ENCODE data around the gene CYP4A22. TPM values are rescaled to one million over a fixed set of nuclear protein-coding genes. Genes with fewer than 3 reads are reported as not detected.

The CYP4A22 gene
- total RNA-seq, 2 donors from 2014 or later, result not detected

GRCh38 chr1:47175227-47175934 is 38.1 kb downstream of the CYP4A22 start:
- Histone ChIP-seq H3K27ac (no peak overlapping the region), H3K36me3 (no peaks in the 10 kb centered on the region), H3K4me1 (replicated peaks) (no peaks in the 10 kb centered on the region), H3K4me3 (no peak overlapping the region), H3K27me3 (replicated peaks; ENCODE audit: insufficient read depth) (no peaks in the 10 kb centered on the region), H3K9me3 (no peaks in the 10 kb centered on the region)
- 12% methylated on average over 11 of the region's 11 CpGs for WGBS
- intact Hi-C loops (cut with DNase I), result no loop called here
- TF ChIP-seq, protein P1, sequence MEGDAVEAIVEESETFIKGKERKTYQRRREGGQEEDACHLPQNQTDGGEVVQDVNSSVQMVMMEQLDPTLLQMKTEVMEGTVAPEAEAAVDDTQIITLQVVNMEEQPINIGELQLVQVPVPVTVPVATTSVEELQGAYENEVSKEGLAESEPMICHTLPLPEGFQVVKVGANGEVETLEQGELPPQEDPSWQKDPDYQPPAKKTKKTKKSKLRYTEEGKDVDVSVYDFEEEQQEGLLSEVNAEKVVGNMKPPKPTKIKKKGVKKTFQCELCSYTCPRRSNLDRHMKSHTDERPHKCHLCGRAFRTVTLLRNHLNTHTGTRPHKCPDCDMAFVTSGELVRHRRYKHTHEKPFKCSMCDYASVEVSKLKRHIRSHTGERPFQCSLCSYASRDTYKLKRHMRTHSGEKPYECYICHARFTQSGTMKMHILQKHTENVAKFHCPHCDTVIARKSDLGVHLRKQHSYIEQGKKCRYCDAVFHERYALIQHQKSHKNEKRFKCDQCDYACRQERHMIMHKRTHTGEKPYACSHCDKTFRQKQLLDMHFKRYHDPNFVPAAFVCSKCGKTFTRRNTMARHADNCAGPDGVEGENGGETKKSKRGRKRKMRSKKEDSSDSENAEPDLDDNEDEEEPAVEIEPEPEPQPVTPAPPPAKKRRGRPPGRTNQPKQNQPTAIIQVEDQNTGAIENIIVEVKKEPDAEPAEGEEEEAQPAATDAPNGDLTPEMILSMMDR (IDR thresholded peaks at IDR 0.05), result peak; percentile 84 to 94 (median 90)
- no peak for TF ChIP-seq POLR2A (IDR thresholded peaks at IDR 0.05)
- DNase-seq (ENCODE audit: low spot score), result peak; percentile 56

DNA sequence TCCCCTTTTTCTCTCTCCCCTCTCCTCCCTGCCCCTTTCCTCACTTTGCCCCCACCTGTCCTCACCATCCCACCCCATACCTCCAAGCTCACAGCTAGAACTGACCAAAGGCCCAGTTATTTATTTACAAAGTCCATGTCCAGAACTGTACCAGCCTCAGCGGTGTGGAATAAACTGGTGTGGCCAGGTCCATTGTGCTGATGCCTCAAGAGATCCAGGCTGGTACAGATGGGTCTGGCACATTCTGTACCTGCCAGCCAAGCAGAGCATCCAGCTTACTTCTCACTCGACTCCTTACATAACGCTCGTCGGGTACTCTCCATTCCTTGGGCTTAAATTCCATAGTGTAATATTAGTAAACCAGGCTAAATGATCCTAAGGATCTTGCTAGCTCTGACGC is 40.8 kb downstream of the CYP4A22 start:
- no peak for DNase-seq (ENCODE audit: low spot score)
- Histone ChIP-seq H3K4me3 (no peak overlapping the region), H3K4me1 (replicated peaks) (no peaks in the 10 kb centered on the region), H3K9me3 (no peaks in the 10 kb centered on the region), H3K36me3 (no peaks in the 10 kb centered on the region), H3K27ac (no peak overlapping the region), H3K27me3 (replicated peaks; ENCODE audit: insufficient read depth) (no peaks in the 10 kb centered on the region)
- TF ChIP-seq POLR2A (IDR thresholded peaks at IDR 0.05) (no peak), POLR2AphosphoS5 (IDR thresholded peaks at IDR 0.05) (no peak)
- TF ChIP-seq, protein P1 (IDR thresholded peaks at IDR 0.05), result no peak
- 84% methylated on average over 6 of the region's 6 CpGs for WGBS
- intact Hi-C loops (cut with DNase I), result no loop called here

GRCh38 chr1:47178654-47179016 is 41.4 kb downstream of the CYP4A22 start:
- H3K27ac ChIP-seq, result no peak overlapping the region
- H3K36me3 ChIP-seq, result no peaks in the 10 kb centered on the region
- intact Hi-C loops (cut with DNase I), result no loop called here
- DNase-seq (ENCODE audit: low spot score), result no peak
- whole genome bisulfite sequencing, result 66% methylated on average over 8 of the region's 8 CpGs
- TF ChIP-seq, protein P1 (IDR thresholded peaks at IDR 0.05), result no peak
- no peak for TF ChIP-seq POLR2A (IDR thresholded peaks at IDR 0.05)
- no peak for TF ChIP-seq POLR2AphosphoS5 (IDR thresholded peaks at IDR 0.05)
- no peaks in the 10 kb centered on the region for H3K9me3 ChIP-seq
- H3K27me3 ChIP-seq (replicated peaks; ENCODE audit: insufficient read depth), result no peaks in the 10 kb centered on the region
- H3K4me3 ChIP-seq, result no peak overlapping the region
- H3K4me1 ChIP-seq (replicated peaks), result no peaks in the 10 kb centered on the region

DNA sequence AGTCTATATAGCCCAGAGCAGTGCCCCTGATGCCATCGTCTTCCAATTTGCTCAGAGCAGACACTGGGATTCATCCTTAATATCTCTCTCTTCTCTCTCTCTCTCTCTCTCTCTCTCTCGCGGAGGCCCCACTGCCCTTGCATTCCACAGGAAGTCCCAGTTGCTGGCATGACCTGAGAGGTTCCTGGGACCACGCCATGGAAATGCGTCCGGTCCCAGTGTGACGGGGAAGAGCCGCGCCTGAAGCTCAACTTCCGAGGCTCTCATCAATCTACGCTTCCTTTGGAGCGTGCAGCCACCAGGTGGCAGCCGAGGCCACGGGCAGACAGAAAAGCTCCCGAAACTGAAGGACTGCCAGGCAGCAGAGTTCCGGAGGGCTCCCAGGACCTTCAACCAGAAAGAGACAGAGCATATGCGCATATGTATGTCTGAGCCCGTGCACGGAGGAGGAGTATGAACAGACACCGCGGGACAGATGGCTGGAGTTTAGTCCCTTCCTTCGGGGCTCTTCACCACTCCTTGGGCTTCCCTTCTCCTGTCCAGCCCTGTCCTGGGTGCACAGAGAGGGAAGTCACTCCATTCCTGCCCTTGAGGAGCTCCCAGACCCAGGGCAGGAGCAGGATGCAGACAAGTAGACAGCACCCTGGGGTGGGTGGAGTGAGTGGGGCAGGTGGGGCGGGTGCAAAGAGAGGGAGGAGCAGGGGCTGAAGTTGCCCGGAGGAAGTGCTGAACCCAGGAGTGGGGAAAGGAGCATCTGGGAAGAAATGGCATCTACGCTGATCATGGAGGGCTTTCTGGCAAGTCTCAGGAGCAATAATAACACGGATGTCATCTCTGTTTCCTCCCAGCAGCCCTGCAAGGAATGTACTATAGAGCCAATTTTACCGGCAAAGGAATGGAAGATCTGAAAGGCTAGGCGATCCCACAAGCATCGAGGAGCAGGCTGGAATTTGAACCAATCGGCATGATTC is 42.1 kb downstream of the CYP4A22 start:
- no peaks in the 10 kb centered on the region for H3K27me3 ChIP-seq (replicated peaks; ENCODE audit: insufficient read depth)
- no peaks in the 10 kb centered on the region for H3K4me1 ChIP-seq (replicated peaks)
- no peaks in the 10 kb centered on the region for H3K36me3 ChIP-seq
- peak overlapping the region; percentile 19 to 24 for H3K4me3 ChIP-seq
- TF ChIP-seq, protein P1 (IDR thresholded peaks at IDR 0.05), result peak; percentile 77 to 92 (median 89)
- TF ChIP-seq POLR2AphosphoS5 (IDR thresholded peaks at IDR 0.05), result peak; percentile 42
- no peak for TF ChIP-seq POLR2A (IDR thresholded peaks at IDR 0.05)
- WGBS, result 5% methylated on average over 28 of the region's 30 CpGs
- peak; percentile 83 for DNase-seq (ENCODE audit: low spot score)
- no peaks in the 10 kb centered on the region for H3K9me3 ChIP-seq
- intact Hi-C loops (cut with DNase I), result no loop called here
- peak overlapping the region in 1 of 2 donors; percentile 2 for H3K27ac ChIP-seq
